Glomerular visceral epithelial cell (primary cell): ENCODE measurements around the gene SPATA3.

Experiments
- DNase-seq: peaks from one replicate; pipeline ENCODE4 v3.0.0-alpha.2; 2016; ENCODE audit errors: extremely low spot score

The SPATA3 gene

GRCh38 chr2:230995821-230996220 is at the start of gene SPATA3:
Gene SPATA3, plus strand, starts transcription at chr2:230996121. Its CDS starts 113 bp downstream, at chr2:230996234.
- no peak for DNase-seq

GRCh38 chr2:230946429-230947234 is 49.3 kb upstream of the SPATA3 start:
- no peak for DNase-seq

- no peak for DNase-seq
These were observed 48.7 kb upstream of the SPATA3 start for GRCh38 chr2:230947235-230947576.

- no peak for DNase-seq
These were observed 48.0 kb upstream of the SPATA3 start for GRCh38 chr2:230947908-230948365.

- DNase-seq: no peak
These were observed 45.7 kb upstream of the SPATA3 start for GRCh38 chr2:230949966-230950873.

- DNase-seq: no peak
These were observed 45.0 kb upstream of the SPATA3 start for GRCh38 chr2:230950874-230951339.

GRCh38 chr2:230951396-230951795 is 44.5 kb upstream of the SPATA3 start:
- no peak for DNase-seq

- DNase-seq: no peak
These were observed 43.5 kb upstream of the SPATA3 start for GRCh38 chr2:230952226-230952956.

- peak; percentile 92 for DNase-seq
These were observed 42.1 kb upstream of the SPATA3 start for GRCh38 chr2:230953845-230954244.

GRCh38 chr2:230954746-230955145 is 41.2 kb upstream of the SPATA3 start:
- DNase-seq: no peak

- DNase-seq: no peak
These were observed 40.7 kb upstream of the SPATA3 start for GRCh38 chr2:230955163-230955737.

GRCh38 chr2:230956827-230957755 is 38.8 kb upstream of the SPATA3 start:
- peak; percentile 70 for DNase-seq

- no peak for DNase-seq
These were observed 38.0 kb upstream of the SPATA3 start for GRCh38 chr2:230957756-230958391.

- no peak for DNase-seq
These were observed 36.8 kb upstream of the SPATA3 start for GRCh38 chr2:230958820-230959756.

- DNase-seq: no peak
These were observed 35.9 kb upstream of the SPATA3 start for GRCh38 chr2:230960026-230960425.

GRCh38 chr2:230961091-230961491 is 34.8 kb upstream of the SPATA3 start:
- DNase-seq: peak; percentile 44

- no peak for DNase-seq
These were observed 31.7 kb upstream of the SPATA3 start for GRCh38 chr2:230964136-230964730.

GRCh38 chr2:230967113-230967512 is 28.8 kb upstream of the SPATA3 start:
- DNase-seq: no peak
